Fibroblast of lung (primary cell): ENCODE data around the gene XXYLT1. TPM values are rescaled to one million over a fixed set of nuclear protein-coding genes. Genes with fewer than 3 reads are reported as not detected.
A peak's percentile ranks its signal among the peaks of the same experiment; 100 is the strongest.

Experiments
- DNase-seq, 2 donors: peaks; one replicate each; pipeline versions ENCODE4 v3.0.0 to v3.0.0-alpha.2; 2010; ENCODE audit warnings: low read depth in 2 of 2
- H2AFZ ChIP-seq: 2 replicates; pipeline ENCODE4 v1.5.1; 2012; ENCODE audit warnings: low read length, control low read depth, inconsistent platforms
- H3K27ac ChIP-seq: 2 replicates; pipeline ENCODE4 v1.5.1; 2011; ENCODE audit warnings: low read length, control low read depth; ENCODE audit not compliant: insufficient read depth
- H3K27me3 ChIP-seq: 2 replicates; pipeline ENCODE4 v1.5.1; 2011; ENCODE audit warnings: mild to moderate bottlenecking, low read length; ENCODE audit not compliant: control insufficient read depth, insufficient read depth
- H3K36me3 ChIP-seq: 2 replicates; pipeline ENCODE4 v1.5.1; 2011; ENCODE audit warnings: low read length; ENCODE audit not compliant: control insufficient read depth, insufficient read depth
- H3K4me1 ChIP-seq: 2 replicates; pipeline ENCODE4 v1.5.1; 2011; ENCODE audit warnings: low read length; ENCODE audit not compliant: control insufficient read depth, insufficient read depth; ENCODE audit errors: extremely low read depth
- H3K4me2 ChIP-seq: 2 replicates; pipeline ENCODE4 v1.5.1; 2011; ENCODE audit warnings: low read length, control low read depth; ENCODE audit not compliant: insufficient read depth; ENCODE audit errors: extremely low read depth
- H3K4me3 ChIP-seq, 4 experiments: fragments of 200-600 bp in 1 of 4; sonication (generic) in 1 of 4; replicated peaks in 1 of 4; 2 replicates each; pipeline ENCODE4 v1.5.1; 2011 to 2016; ENCODE audit warnings: low read length in 4 of 4, low read depth in 3 of 4, mild to moderate bottlenecking in 3 of 4, control low read depth in 2 of 4, inconsistent platforms in 1 of 4, mixed read lengths in 1 of 4; ENCODE audit not compliant: insufficient read depth in 1 of 4; ENCODE audit errors: control extremely low read depth in 1 of 4
- H3K79me2 ChIP-seq: 2 replicates; pipeline ENCODE4 v1.5.1; 2012; ENCODE audit warnings: mild to moderate bottlenecking, low read length, inconsistent platforms; ENCODE audit not compliant: control insufficient read depth, insufficient read depth
- H3K9ac ChIP-seq: 2 replicates; pipeline ENCODE4 v1.5.1; 2011; ENCODE audit warnings: mild to moderate bottlenecking, low read length, control low read depth; ENCODE audit not compliant: insufficient read depth
- H3K9me3 ChIP-seq: 2 replicates; pipeline ENCODE4 v1.5.1; 2012; ENCODE audit warnings: low read depth, low read length; ENCODE audit not compliant: control insufficient read depth, insufficient read depth
- H4K20me1 ChIP-seq: 2 replicates; pipeline ENCODE4 v1.5.1; 2011; ENCODE audit warnings: low read length; ENCODE audit not compliant: control insufficient read depth, insufficient read depth; ENCODE audit errors: extremely low read depth
- CTCF ChIP-seq, 2 donors: IDR thresholded peaks in 1 of 2; conservative IDR thresholded peaks in 1 of 2; 1 replicate in 1 of 2; 2 replicates in 1 of 2; pipeline ENCODE4 v1.5.1; 2011 to 2012; ENCODE audit warnings: low read length in 2 of 2, control low read depth in 1 of 2, inconsistent platforms in 1 of 2, low read depth in 1 of 2, mild to moderate bottlenecking in 1 of 2
- EZH2 ChIP-seq: IDR thresholded peaks from 2 replicates; pipeline ENCODE4 v1.5.1; 2012; ENCODE audit warnings: low read length, control low read depth, mild to moderate bottlenecking; ENCODE audit errors: missing control alignments
- polyA plus RNA-seq, 2 donors: library from polyadenylated mRNA; depleted of rRNA in 1 of 2; stranded (reverse) in 1 of 2; unstranded in 1 of 2; fragments of >200 nt; gene quantifications; 2 replicates each; pipeline ENCODE4 v1.2.1, GENCODE V29; 2011 to 2012; ENCODE audit warnings: missing spikeins in 1 of 2
- total RNA-seq: library from RNA; depleted of rRNA; stranded (reverse); fragments of >200 nt; gene quantifications from 2 replicates; pipeline ENCODE4 v1.2.1, GENCODE V29; 2014

Gene XXYLT1
- total and polyA plus RNA-seq, 2 donors (not counting 1 experiment from before 2014, with no cell fraction given), result 12.4 to 18.5 TPM

- peaks cover 2% of the 10 kb centered on the region for H3K27me3 ChIP-seq
- H3K36me3 ChIP-seq, result no peaks in the 10 kb centered on the region
- H3K9me3 ChIP-seq, result no peaks in the 10 kb centered on the region
- DNase-seq, result no peak
- H3K9ac ChIP-seq, result no peak overlapping the region
- no peak overlapping the region for H3K27ac ChIP-seq
- no peak overlapping the region for H3K4me3 ChIP-seq
- no peak overlapping the region for H3K4me2 ChIP-seq
- H3K79me2 ChIP-seq, result no peaks in the 10 kb centered on the region
- no peak overlapping the region for H2AFZ ChIP-seq
- H3K4me1 ChIP-seq, result no peaks in the 10 kb centered on the region
- TF ChIP-seq EZH2, result no peak
- no peak for TF ChIP-seq CTCF (conservative IDR thresholded peaks at IDR 0.05 in 1 of 2, IDR thresholded peaks at IDR 0.05 in 1 of 2; ENCODE audit: low read depth in 1 of 2, low read length in 2 of 2)
- H4K20me1 ChIP-seq, result no peaks in the 10 kb centered on the region
These were observed 234.4 kb downstream of the XXYLT1 start for GRCh38 chr3:195036574-195036973.

- Histone ChIP-seq H3K9me3 (no peaks in the 10 kb centered on the region), H3K36me3 (no peaks in the 10 kb centered on the region), H3K9ac (no peak overlapping the region), H3K79me2 (no peaks in the 10 kb centered on the region), H3K27me3 (peaks cover 2% of the 10 kb centered on the region), H2AFZ (no peak overlapping the region), H3K4me3 (no peak overlapping the region), H3K27ac (no peak overlapping the region), H3K4me1 (no peaks in the 10 kb centered on the region), H3K4me2 (no peak overlapping the region), H4K20me1 (no peaks in the 10 kb centered on the region)
- no peak for TF ChIP-seq EZH2
- TF ChIP-seq CTCF (conservative IDR thresholded peaks at IDR 0.05 in 1 of 2, IDR thresholded peaks at IDR 0.05 in 1 of 2; ENCODE audit: low read depth in 1 of 2, low read length in 2 of 2), result no peak
- no peak for DNase-seq
These were observed 234.8 kb downstream of the XXYLT1 start for GRCh38 chr3:195036203-195036505.

GRCh38 chr3:195035345-195036202, 235.4 kb downstream of the XXYLT1 start:
- H3K79me2 ChIP-seq, result no peaks in the 10 kb centered on the region
- H2AFZ ChIP-seq, result no peak overlapping the region
- H4K20me1 ChIP-seq, result no peaks in the 10 kb centered on the region
- peaks cover 2% of the 10 kb centered on the region for H3K27me3 ChIP-seq
- no peak overlapping the region for H3K27ac ChIP-seq
- DNase-seq, result no peak
- no peak overlapping the region for H3K4me3 ChIP-seq
- no peak overlapping the region for H3K9ac ChIP-seq
- TF ChIP-seq CTCF (conservative IDR thresholded peaks at IDR 0.05 in 1 of 2, IDR thresholded peaks at IDR 0.05 in 1 of 2; ENCODE audit: low read depth in 1 of 2, low read length in 2 of 2), result peak in 1 of 2 donors; percentile 14
- TF ChIP-seq EZH2, result no peak
- no peaks in the 10 kb centered on the region for H3K9me3 ChIP-seq
- H3K36me3 ChIP-seq, result no peaks in the 10 kb centered on the region
- no peak overlapping the region for H3K4me2 ChIP-seq
- no peaks in the 10 kb centered on the region for H3K4me1 ChIP-seq
